Measurements from ENCODE around the gene C10orf120. TPM values are rescaled to one million over a fixed set of nuclear protein-coding genes. Genes with fewer than 3 reads are reported as not detected.

C10orf120 gene
- total and polyA plus RNA-seq, 10 of the 15 experiments (the other 5 are each of a cell fraction or from before 2014, with no cell fraction given), result not detected

- no peak overlapping the region for H3K9ac ChIP-seq (ENCODE audit: control insufficient read depth, insufficient read depth, low read length)
- no peaks in the 10 kb centered on the region for H3K9me3 ChIP-seq (replicated peaks; ENCODE audit: control insufficient read depth, insufficient read depth, low read length)
- ChIA-PET SMC1A (ENCODE audit: uncharacterized antibody, unreplicated experiment) (no interaction called here), POLR2A (no interaction called here), RAD21 (ENCODE audit: unreplicated experiment) (no interaction called here), CTCF (no interaction called here)
- 5% methylated on average over 9 of the region's 9 CpGs for WGBS (ENCODE audit: insufficient coverage, insufficient replicate concordance, low lambda C conversion rate, missing lambda C conversion rate)
- no peak for ATAC-seq
- H3K27ac ChIP-seq (ENCODE audit: control insufficient read depth, insufficient read depth), result no peak overlapping the region
- FAIRE-seq, result no peak
- H3K4me3 ChIP-seq, result no peak overlapping the region
- peaks cover 2% of the 10 kb centered on the region in 2 experiments; a peak in 1 of 4 replicates for H3K27me3 ChIP-seq (replicated peaks in 1 of 2; ENCODE audit: control insufficient read depth in 2 of 2, insufficient read depth in 2 of 2, low read length in 1 of 2)
- no TSS peak for BruUV-seq (replicated peaks)
- intact Hi-C loops (cut with micrococcal nuclease; ENCODE audit: unreplicated experiment), result no loop called here
- no peak for DNase-seq (ENCODE audit: low read depth, low spot score)
- TF ChIP-seq IRF4 (IDR thresholded peaks at IDR 0.05; ENCODE audit: low read depth, low read length), result no peak
- no peak for TF ChIP-seq YY1 (IDR thresholded peaks at IDR 0.05; ENCODE audit: low read depth, low read length)
- no peak for TF ChIP-seq BCLAF1 (IDR thresholded peaks at IDR 0.05)
- TF ChIP-seq CTCF (IDR thresholded peaks at IDR 0.05 in 2 of 3, conservative IDR thresholded peaks at IDR 0.05 in 1 of 3; ENCODE audit: control insufficient read depth in 2 of 3, extremely low read depth in 1 of 3, insufficient read depth in 1 of 3, low read depth in 3 of 3, low read length in 3 of 3), result no peak
- no peak for TF ChIP-seq ZNF687 (IDR thresholded peaks at IDR 0.05)
- TF ChIP-seq MLLT1 (IDR thresholded peaks at IDR 0.05), result no peak
- TF ChIP-seq CHD4 (IDR thresholded peaks at IDR 0.05), result no peak
- TF ChIP-seq HDAC2 (IDR thresholded peaks at IDR 0.05), result no peak
- TF ChIP-seq PKNOX1 (IDR thresholded peaks at IDR 0.05), result no peak
- no peak for TF ChIP-seq RELA (IDR thresholded peaks at IDR 0.05; ENCODE audit: borderline replicate concordance, partially characterized antibody)
- no peak for TF ChIP-seq SREBF2 (IDR thresholded peaks at IDR 0.05; ENCODE audit: low read length)
- no peak overlapping the region for H2AFZ ChIP-seq (ENCODE audit: control insufficient read depth, low read depth, low read length)
- no peaks in the 10 kb centered on the region for H4K20me1 ChIP-seq (ENCODE audit: control insufficient read depth, insufficient read depth)
- no peaks in the 10 kb centered on the region for H3K79me2 ChIP-seq (ENCODE audit: control insufficient read depth, insufficient read depth, low read length)
- no peak overlapping the region for H3K4me2 ChIP-seq (ENCODE audit: control insufficient read depth, insufficient read depth)
- no peaks in the 10 kb centered on the region for H3K36me3 ChIP-seq (ENCODE audit: control insufficient read depth in 2 of 2, insufficient read depth in 2 of 2, low read length in 1 of 2)
- in situ Hi-C loops (cut with MboI), result no loop called here
- H3K4me1 ChIP-seq (ENCODE audit: control insufficient read depth, insufficient read depth, low read length), result no peaks in the 10 kb centered on the region
These were observed 29.5 kb upstream of the C10orf120 start for GRCh38 chr10:122729126-122729525.

Data from GM12878 (cell line).